Activated T-cell treated with anti-CD3 and anti-CD28 coated beads, Interleukin-2, amount 50 U/mL, for 4 hours (primary cell): Measurements from ENCODE around the gene DDX56. TPM values are rescaled to one million over a fixed set of nuclear protein-coding genes. Genes with fewer than 3 reads are reported as not detected.

ENCODE experiments used
- ATAC-seq, 2 donors: fragments of 200-7000 bp; cut with Tn5 transposase; one replicate each; pipeline ENCODE4 v1.10.0; 2021
- DNase-seq: peaks from one replicate; pipeline ENCODE4 v3.0.0-alpha.2; 2020
- H3K27me3 Mint-ChIP-seq: one replicate; pipeline ENCODE4 v1.8.0; 2021; ENCODE audit warnings: low read depth, mixed read lengths
- H3K36me3 Mint-ChIP-seq: one replicate; pipeline ENCODE4 v1.8.0; 2022; ENCODE audit warnings: mixed read lengths; ENCODE audit not compliant: insufficient read depth
- H3K4me1 Mint-ChIP-seq: one replicate; pipeline ENCODE4 v1.8.0; 2021; ENCODE audit warnings: low read depth, mixed read lengths
- H3K4me3 Mint-ChIP-seq: one replicate; pipeline ENCODE4 v1.8.0; 2021; ENCODE audit warnings: mild to moderate bottlenecking, moderate library complexity, mixed read lengths
- H3K9me3 Mint-ChIP-seq: one replicate; pipeline ENCODE4 v1.8.0; 2021; ENCODE audit warnings: mixed read lengths
- total RNA-seq, 3 donors: library from RNA; stranded (reverse); gene quantifications; one replicate each; pipeline ENCODE4 v1.2.1, GENCODE V29; 2021

DDX56 gene, protein sequence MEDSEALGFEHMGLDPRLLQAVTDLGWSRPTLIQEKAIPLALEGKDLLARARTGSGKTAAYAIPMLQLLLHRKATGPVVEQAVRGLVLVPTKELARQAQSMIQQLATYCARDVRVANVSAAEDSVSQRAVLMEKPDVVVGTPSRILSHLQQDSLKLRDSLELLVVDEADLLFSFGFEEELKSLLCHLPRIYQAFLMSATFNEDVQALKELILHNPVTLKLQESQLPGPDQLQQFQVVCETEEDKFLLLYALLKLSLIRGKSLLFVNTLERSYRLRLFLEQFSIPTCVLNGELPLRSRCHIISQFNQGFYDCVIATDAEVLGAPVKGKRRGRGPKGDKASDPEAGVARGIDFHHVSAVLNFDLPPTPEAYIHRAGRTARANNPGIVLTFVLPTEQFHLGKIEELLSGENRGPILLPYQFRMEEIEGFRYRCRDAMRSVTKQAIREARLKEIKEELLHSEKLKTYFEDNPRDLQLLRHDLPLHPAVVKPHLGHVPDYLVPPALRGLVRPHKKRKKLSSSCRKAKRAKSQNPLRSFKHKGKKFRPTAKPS
- 100 to 1,000 TPM; 224 to 239 (median 224) TPM for total RNA-seq

DNA sequence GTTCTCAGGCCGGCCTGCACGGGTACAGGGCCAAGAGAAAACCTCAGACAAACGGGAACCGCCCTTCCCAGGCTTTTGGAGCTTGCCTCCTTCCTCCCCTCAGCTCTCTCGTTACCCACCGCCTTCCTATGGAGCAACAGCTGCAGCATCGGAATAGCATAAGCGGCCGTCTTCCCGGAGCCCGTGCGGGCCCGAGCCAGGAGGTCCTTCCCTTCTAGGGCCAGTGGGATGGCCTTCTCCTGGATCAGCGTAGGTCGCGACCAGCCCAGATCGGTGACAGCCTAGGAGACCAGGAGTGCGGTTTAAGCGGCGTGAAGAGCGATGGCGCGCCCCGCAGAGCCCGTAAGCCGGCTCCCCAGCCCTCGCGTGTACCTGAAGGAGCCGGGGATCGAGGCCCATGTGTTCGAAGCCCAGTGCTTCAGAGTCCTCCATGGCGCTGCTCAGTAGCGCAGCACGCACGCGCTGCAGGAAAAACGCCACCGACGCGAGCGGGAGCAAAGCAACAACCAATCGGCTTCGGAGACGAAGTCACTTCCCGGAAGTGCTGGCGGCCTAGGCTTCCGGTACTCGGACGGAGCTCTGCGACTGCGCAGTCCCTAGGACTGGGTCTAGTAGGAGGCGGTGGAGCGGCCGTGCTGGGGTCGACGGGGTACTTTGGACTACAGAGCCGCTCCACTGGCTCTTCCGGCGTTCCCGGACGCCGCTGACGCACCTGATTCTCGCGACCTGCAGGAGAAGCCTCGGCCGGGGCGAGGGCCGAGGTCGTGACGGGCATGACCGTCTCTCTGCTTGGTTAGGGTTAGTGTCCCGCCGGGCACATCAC is at the start of gene DDX56:
Gene DDX56 (minus strand): TSS at position 445 of the 823 bp plus-strand sequence. CDS start 13 bp downstream, at position 432.
- ATAC-seq: peak; percentile 97 to 98
- no peaks in the 10 kb centered on the region for H3K9me3 Mint-ChIP-seq
- DNase-seq: peak; percentile 90
- peaks cover 31% of the 10 kb centered on the region for H3K4me1 Mint-ChIP-seq
- H3K36me3 Mint-ChIP-seq: peaks cover 44% of the 10 kb centered on the region
- peak within 1 kb of the TSS; percentile 97 for H3K4me3 Mint-ChIP-seq
- H3K27me3 Mint-ChIP-seq: no peaks in the 10 kb centered on the region

DNA sequence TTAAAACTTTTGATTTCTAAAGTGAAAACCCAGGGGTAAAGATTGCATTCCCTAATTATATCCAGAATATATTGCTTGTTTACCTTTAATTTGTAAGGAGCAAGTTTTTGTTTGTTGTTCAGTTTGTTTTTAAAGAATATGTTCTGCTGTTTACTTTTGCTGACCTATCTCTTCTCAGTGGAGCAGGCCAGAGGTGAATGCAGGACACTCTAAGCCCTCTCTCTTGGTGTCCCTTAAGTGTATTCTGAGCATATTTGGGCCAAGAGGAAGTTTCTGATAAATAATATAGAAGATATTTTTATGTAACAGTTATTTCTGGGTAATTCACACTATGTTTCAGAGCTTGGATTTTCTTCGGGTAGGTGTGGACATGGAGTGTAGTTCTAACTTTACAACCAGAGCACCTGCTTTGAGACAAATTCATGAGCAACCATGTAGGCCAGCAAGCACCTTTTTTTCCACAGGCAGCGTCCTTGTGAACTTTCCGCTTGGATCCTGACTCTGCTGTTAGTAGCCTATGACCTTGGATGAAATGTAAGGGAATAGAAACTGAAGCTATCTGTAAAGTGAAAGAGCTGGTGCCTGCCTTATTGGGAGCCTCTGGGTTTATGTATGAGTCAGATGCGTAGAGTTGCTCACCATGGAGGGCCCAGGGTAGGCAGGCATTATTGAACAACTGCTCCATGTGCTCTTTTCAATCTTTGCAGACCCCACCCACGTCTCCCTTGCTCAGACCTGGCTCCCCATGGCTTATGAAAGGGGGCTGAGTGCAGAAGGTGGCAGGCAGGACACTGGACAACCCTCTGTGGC is 48.8 kb upstream of the DDX56 start:
- DNase-seq (peak; percentile 25), ATAC-seq (peak; percentile 91 to 93)
- no peaks in the 10 kb centered on the region for H3K9me3 Mint-ChIP-seq
- no peaks in the 10 kb centered on the region for H3K27me3 Mint-ChIP-seq
- H3K4me3 Mint-ChIP-seq: peak overlapping the region; percentile 64
- H3K36me3 Mint-ChIP-seq: peaks cover 28% of the 10 kb centered on the region
- H3K4me1 Mint-ChIP-seq: peaks cover 93% of the 10 kb centered on the region

DNA sequence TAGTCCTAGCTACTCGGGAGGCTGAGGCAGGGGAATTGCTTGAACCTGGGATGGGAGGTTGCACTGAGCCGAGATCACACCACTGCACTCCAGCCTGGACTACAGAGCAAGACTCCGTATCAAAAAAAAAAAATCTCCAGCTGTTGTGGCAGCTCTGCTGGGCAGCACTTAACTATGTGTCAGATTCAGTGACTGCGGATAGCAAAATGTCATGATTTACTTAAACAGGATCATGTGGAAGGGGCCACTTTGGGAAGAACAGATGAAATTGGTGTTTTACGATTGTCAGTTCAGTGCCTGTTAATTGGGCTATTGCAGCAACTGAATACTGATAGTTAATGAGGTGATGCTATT is 48.0 kb upstream of the DDX56 start:
- Mint-ChIP-seq H3K4me3 (no peak overlapping the region), H3K36me3 (peaks cover 28% of the 10 kb centered on the region), H3K27me3 (no peaks in the 10 kb centered on the region), H3K4me1 (peaks cover 98% of the 10 kb centered on the region), H3K9me3 (no peaks in the 10 kb centered on the region)
- ATAC-seq: no peak
- no peak for DNase-seq

DNA sequence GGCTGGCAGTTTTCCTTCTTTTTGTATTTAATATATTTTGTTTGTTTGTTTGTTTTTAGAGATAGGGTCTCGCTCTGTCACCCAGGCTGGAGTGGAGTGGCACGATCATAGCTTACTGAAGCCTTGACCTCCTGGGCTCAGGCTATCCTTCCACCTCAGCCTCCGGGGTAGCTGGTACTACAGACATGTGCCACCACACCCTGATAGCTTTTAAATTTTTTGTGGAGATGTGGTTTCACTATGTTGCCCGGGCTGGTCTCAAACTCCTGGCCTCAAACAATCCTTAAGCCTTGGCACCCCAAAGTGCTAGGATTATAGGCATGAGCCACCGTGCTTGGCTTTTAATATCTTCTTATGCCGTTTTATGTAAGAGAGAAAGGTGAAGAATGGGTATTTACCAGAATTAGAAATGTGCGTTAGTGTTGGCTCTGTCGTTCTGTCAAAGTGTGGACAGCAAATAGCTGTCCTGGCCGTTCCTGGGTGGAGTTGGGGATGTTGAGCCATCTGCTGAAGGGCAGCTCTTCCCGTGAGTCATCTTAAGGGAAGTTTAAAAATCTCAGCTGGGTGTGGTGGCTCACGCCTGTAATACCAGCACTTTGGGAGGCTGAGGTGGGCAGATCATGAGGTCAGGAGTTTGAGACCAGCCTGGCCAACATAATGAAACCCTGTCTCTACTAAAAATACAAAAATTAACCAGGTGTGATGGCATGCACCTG is 47.5 kb upstream of the DDX56 start:
- peaks cover 25% of the 10 kb centered on the region for H3K36me3 Mint-ChIP-seq
- no peaks in the 10 kb centered on the region for H3K27me3 Mint-ChIP-seq
- DNase-seq (no peak), ATAC-seq (no peak)
- H3K9me3 Mint-ChIP-seq: no peaks in the 10 kb centered on the region
- no peak overlapping the region for H3K4me3 Mint-ChIP-seq
- H3K4me1 Mint-ChIP-seq: peaks cover 94% of the 10 kb centered on the region

DNA sequence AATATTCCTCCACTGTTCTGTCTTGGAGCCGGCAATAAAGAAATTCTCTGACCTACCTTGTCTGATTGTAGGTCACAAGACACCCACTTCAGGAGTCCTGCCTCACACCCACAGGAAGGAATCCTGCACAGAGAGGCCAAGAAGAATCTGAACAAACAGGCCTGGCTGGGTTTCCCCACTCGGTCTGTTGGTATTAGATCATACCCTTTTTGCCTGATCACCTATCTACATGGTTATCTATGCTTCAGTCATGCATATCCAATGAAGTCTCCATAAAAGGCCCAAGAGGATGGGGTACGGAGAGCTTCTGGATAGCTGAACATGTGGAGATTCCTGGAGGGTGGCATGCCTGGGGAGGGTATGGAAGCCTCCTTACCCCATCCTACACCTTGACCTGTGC is 45.0 kb upstream of the DDX56 start:
- peak overlapping the region; percentile 35 for H3K4me3 Mint-ChIP-seq
- H3K36me3 Mint-ChIP-seq: peaks cover 21% of the 10 kb centered on the region
- ATAC-seq (no peak), DNase-seq (no peak)
- H3K9me3 Mint-ChIP-seq: no peaks in the 10 kb centered on the region
- H3K27me3 Mint-ChIP-seq: no peaks in the 10 kb centered on the region
- peaks cover 91% of the 10 kb centered on the region for H3K4me1 Mint-ChIP-seq

DNA sequence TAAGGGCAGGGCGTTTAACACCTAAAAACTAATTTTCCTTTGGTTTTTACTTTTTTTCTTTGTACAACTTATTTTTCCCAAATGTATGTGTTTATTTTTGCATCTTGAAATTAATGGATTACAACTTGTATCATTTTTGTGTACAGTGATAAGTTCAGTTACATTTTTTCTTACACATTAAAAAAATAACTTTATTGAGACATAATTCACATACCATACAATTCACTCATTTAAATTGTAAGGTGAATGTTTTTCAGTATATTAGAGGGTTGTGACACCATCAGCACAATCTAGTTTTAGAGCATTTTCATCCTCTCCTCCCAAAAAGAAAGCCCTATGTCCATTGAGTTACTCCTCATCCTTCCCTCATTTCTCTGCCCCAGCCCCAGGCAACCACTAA is 44.3 kb upstream of the DDX56 start:
- H3K4me1 Mint-ChIP-seq: peaks cover 87% of the 10 kb centered on the region
- peaks cover 21% of the 10 kb centered on the region for H3K36me3 Mint-ChIP-seq
- H3K9me3 Mint-ChIP-seq: no peaks in the 10 kb centered on the region
- ATAC-seq: no peak
- peak overlapping the region; percentile 35 for H3K4me3 Mint-ChIP-seq
- no peak for DNase-seq
- no peaks in the 10 kb centered on the region for H3K27me3 Mint-ChIP-seq

DNA sequence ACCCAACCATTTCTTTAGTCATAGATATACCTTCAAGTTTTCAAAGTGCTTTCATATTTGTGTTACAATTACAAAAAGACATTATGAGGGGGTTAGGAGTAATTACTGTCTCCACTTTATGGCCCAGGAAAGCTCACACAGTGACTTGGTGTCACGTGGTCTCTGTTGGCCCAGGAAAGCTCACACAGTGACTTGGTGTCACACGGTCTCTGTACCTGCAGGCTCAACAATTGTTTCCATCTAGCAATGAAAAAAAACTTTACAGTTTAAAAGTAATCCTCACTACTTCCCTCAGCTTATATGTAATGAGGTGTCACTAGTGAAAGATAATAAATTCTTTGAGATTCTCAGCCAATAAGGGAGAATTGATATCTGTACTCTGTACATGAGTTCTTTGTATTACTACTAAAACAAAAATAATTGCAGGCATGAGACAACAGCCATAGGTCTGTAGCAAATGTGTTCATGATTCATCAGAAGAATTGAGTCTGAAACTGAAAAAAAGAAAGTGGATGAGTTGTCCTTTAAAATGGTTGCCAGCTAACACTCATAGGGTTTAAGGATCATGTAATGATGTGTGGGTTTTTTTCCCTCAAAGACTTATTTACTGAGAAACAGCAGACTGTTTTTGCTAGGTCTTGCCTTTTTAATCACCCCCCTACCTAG is 43.6 kb upstream of the DDX56 start:
- H3K36me3 Mint-ChIP-seq: peaks cover 21% of the 10 kb centered on the region
- peak; percentile 92 for ATAC-seq

DNA sequence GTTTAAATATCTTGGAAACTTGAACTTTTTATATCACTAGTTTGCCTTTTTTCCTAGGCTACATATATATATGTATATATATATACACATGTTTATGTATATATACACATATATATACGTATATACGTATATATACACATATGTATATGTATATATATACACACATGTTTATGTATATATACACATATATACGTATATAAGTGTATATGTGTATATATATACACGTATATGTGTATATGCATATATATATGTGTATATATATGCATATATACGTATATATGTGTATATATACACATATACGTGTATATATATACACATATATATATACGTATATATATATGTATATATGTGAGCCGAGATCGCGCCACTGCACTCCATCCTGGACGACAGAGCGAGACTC is 42.8 kb upstream of the DDX56 start:
- ATAC-seq (no peak), DNase-seq (no peak)
- H3K4me3 Mint-ChIP-seq: no peak overlapping the region
- H3K9me3 Mint-ChIP-seq: no peaks in the 10 kb centered on the region
- no peaks in the 10 kb centered on the region for H3K27me3 Mint-ChIP-seq
- peaks cover 81% of the 10 kb centered on the region for H3K4me1 Mint-ChIP-seq
- peaks cover 25% of the 10 kb centered on the region for H3K36me3 Mint-ChIP-seq

More for the DNA sequence above, 43.6 kb upstream of the DDX56 start:
- H3K27me3 Mint-ChIP-seq: no peaks in the 10 kb centered on the region
- no peak for DNase-seq
- peak overlapping the region; percentile 62 for H3K4me3 Mint-ChIP-seq
- no peaks in the 10 kb centered on the region for H3K9me3 Mint-ChIP-seq
- H3K4me1 Mint-ChIP-seq: peaks cover 83% of the 10 kb centered on the region

DNA sequence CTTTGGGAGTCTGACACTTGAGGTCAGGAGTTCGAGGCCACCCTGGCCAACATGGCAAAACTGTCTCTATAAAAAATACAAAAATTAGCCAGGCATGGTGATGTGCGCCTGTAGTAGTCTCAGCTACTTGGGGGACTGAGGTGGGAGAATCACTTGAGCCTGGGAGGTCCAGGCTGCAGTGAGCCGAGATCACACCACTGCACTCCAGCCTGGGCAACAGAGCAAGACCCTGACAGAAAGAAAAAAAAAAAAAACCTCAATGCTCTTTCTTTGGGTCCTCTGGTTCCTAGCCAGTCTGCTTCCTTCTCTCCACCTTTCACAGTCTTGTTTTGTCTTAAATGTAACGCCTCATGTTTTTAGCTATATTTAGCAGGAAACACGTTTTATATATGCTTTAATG is 42.1 kb upstream of the DDX56 start:
- no peak overlapping the region for H3K4me3 Mint-ChIP-seq
- DNase-seq: no peak
- no peaks in the 10 kb centered on the region for H3K27me3 Mint-ChIP-seq
- H3K36me3 Mint-ChIP-seq: peaks cover 25% of the 10 kb centered on the region
- peaks cover 74% of the 10 kb centered on the region for H3K4me1 Mint-ChIP-seq
- ATAC-seq: no peak
- H3K9me3 Mint-ChIP-seq: no peaks in the 10 kb centered on the region

DNA sequence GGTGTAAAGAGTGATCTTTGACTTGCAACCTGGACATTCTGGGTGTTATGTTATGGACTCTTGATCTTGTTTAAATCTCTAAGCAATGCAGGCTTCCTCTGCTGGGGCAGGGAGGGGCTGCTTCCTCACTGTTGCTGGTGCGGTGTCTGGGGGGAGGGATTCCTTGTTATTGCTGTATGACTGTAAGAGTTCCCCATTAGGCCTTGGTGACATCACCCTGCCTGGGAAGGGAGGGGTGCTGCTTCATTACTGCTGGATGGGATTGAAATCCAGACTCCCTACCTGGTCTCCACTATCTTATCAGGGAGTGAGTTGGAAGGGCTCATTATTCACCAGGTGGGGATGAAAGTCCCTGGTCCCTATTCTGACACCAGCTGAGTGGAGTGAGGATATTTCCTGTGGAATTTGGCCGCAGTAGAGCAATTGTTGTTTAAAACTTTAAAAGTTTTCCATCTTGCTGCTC is 41.5 kb upstream of the DDX56 start:
- DNase-seq (no peak), ATAC-seq (no peak)
- Mint-ChIP-seq H3K27me3 (no peaks in the 10 kb centered on the region), H3K9me3 (no peaks in the 10 kb centered on the region), H3K4me3 (peak overlapping the region; percentile 47), H3K36me3 (peaks cover 25% of the 10 kb centered on the region), H3K4me1 (peaks cover 70% of the 10 kb centered on the region)

DNA sequence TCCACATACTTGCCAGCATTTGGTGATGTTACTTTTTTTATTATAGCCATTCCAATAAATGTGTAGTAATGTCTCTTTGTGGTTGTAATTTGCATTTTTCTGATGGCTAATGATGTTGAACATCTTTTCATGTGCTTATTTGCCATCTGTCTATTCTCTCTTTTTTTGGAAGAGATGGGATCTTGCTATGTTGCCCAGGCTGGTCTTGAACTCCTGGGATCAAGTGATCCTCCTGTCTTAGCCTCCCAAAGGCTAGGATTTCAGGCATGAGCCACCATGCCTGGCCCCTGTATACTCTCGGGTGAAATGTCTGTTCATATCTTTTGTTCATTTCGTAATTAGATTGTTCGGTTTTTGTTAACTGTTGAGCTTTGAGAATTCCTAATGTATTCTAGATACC is 36.1 kb upstream of the DDX56 start:
- Mint-ChIP-seq H3K9me3 (no peaks in the 10 kb centered on the region), H3K4me1 (peaks cover 54% of the 10 kb centered on the region), H3K4me3 (no peak overlapping the region), H3K27me3 (no peaks in the 10 kb centered on the region), H3K36me3 (peaks cover 12% of the 10 kb centered on the region)
- no peak for ATAC-seq
- DNase-seq: no peak

DNA sequence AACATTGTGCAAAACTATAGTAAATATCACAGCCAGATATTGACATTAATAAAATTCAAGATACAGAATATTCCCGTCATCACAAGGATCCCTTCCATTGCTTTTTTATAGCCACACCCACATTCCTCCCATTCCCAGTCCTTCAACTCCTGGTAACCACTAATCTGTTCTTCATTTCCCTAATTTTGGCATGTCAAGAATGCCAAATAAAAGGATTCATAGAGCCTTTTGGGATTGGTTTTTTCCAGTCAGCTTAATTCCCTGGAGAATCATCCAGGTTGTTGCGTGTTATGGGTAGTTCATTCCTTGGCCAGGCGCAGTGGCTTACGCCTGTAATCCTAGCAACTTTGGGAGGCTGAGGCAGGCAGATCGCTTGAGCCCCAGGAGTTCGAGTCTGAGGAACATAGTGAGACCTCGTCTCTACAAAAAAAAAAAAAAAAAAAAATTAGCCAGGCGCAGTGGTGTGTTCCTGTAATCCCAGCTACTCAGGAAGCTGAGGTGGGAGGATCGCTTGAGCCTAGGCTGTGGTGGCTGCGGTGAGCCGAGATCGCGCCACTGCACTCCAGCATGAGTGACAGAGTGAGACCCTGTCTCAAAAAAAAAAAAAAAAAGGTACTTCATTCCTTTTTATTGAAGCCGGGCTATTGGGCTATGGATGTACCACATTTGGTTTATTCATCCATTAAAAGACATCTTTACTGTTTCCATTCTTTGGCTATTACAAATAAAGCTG is 35.4 kb upstream of the DDX56 start:
- no peak for DNase-seq
- ATAC-seq: no peak
- Mint-ChIP-seq H3K9me3 (no peaks in the 10 kb centered on the region), H3K27me3 (no peaks in the 10 kb centered on the region), H3K36me3 (peaks cover 7% of the 10 kb centered on the region), H3K4me3 (no peak overlapping the region), H3K4me1 (peaks cover 46% of the 10 kb centered on the region)
